Astrocyte of the spinal cord (primary cell): ENCODE measurements around the gene GYG2.

Experiments used
- DNase-seq: peaks from one replicate; pipeline ENCODE4 v3.0.0; 2011; ENCODE audit warnings: low read depth, low spot score
- H3K4me3 ChIP-seq: 2 replicates; pipeline ENCODE4 v1.5.1; 2011; ENCODE audit warnings: low read depth, mild to moderate bottlenecking, low read length, moderate library complexity
- CTCF ChIP-seq: IDR thresholded peaks from 2 replicates; pipeline ENCODE4 v1.5.1; 2012; ENCODE audit warnings: low read depth, mild to moderate bottlenecking, low read length, inconsistent platforms
- in situ Hi-C: cut with HindIII; loops from 2 replicates; pipeline ENCODE4 v1.10.0; 2017; ENCODE audit warnings: low sequenced_read_pairs

Gene GYG2

GRCh38 chrX:2831471-2832228 is 2.9 kb downstream of the GYG2 start:
- no peak overlapping the region for H3K4me3 ChIP-seq
- in situ Hi-C loops, result no loop called here
- TF ChIP-seq CTCF, result no peak
- no peak for DNase-seq

GRCh38 chrX:2837961-2838360 is 9.2 kb downstream of the GYG2 start:
- no peak overlapping the region for H3K4me3 ChIP-seq
- in situ Hi-C loops, result no loop called here
- TF ChIP-seq CTCF, result no peak
- no peak for DNase-seq

DNA sequence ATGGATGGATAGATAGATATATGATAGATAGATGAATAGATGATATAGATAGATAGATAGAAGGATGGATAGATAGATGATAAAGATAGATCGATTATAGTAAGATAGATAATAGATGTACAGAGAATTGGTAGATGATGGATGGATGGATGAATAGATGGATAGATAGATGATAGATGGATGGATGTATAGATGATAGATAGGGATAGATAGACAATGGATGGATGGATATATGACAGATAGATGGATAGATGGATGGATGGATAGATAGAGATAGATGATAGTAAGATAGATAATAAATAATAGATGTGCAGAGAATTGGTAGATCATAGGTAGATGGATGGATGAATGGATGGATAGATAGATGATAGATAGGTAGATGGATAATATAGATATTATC is 12.2 kb downstream of the GYG2 start:
- H3K4me3 ChIP-seq, result no peak overlapping the region
- in situ Hi-C loops, result no loop called here
- no peak for TF ChIP-seq CTCF
- DNase-seq, result no peak

- DNase-seq, result peak; percentile 45
- H3K4me3 ChIP-seq, result no peak overlapping the region
- TF ChIP-seq CTCF, result no peak
- in situ Hi-C loops, result no loop called here
Measured at GRCh38 chrX:2841537-2841936, 12.8 kb downstream of the GYG2 start.

DNA sequence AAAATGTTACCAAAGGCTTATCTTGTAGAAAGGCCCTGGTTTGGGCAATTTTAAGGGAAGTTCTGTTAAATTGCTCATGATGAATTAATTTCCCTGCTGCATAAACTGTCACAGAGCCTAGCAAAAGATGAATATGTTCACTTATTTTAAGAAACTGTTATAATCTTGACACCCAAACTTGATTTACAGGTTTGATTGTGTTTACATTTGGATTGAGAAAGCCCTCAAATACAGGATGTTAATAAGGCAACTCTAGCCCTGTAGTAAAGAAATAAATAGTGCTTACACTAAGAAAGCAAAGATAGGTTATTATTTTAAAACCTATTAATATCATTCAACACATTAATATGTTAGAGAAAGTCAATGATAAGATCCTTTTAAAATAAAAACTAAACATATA is 18.3 kb downstream of the GYG2 start:
- no peak overlapping the region for H3K4me3 ChIP-seq
- no peak for TF ChIP-seq CTCF
- DNase-seq, result no peak
- in situ Hi-C loops, result no loop called here

DNA sequence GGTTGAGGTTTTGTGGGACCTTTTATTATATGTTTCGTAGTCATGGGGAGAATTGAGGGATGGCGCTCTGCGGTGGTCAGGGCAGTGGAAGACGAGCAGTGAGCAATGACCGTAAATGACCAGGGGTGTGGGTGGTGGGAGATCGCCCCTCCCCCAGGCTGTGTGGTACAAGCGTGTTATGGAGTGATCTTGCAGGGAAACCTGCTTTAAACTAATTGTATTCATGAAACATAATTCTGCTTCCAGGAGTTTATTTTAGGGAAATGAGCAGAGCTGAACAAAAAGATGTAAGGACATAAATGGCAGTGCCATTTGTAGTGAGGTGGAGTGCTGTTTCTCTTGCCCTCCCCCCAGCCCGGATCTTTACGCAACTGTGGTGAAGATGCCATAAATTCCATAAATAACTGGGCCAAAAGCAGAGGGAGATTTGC is 20.2 kb downstream of the GYG2 start:
- peak; percentile 57 for DNase-seq
- no peak for TF ChIP-seq CTCF
- H3K4me3 ChIP-seq, result no peak overlapping the region
- in situ Hi-C loops, result no loop called here

DNA sequence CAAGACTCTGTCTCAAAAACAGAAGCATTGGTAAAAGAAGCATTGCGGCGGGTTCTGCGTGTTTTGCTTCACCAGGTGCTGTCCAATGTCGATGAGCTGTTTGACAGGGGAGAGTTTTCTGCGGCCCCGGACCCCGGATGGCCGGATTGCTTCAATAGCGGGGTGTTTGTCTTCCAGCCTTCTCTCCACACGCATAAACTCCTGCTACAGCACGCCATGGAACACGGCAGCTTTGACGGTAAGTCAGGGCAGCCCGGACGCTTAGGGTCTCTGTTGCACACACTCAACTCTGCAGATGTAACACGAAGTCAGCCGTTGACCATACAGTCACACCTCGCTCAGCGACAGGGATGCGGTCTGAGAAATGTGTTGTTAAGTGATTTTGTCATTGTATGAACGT is 26.2 kb downstream of the GYG2 start:
- no peak overlapping the region for H3K4me3 ChIP-seq
- in situ Hi-C loops, result no loop called here
- no peak for DNase-seq
- TF ChIP-seq CTCF, result no peak
